ENCODE results near the gene GALNT12. TPM values are rescaled to one million over a fixed set of nuclear protein-coding genes. Genes with fewer than 3 reads are reported as not detected.

GALNT12 gene
- 2.0 TPM for polyA plus RNA-seq (2012; ENCODE audit: low read depth, missing spikeins)

DNA sequence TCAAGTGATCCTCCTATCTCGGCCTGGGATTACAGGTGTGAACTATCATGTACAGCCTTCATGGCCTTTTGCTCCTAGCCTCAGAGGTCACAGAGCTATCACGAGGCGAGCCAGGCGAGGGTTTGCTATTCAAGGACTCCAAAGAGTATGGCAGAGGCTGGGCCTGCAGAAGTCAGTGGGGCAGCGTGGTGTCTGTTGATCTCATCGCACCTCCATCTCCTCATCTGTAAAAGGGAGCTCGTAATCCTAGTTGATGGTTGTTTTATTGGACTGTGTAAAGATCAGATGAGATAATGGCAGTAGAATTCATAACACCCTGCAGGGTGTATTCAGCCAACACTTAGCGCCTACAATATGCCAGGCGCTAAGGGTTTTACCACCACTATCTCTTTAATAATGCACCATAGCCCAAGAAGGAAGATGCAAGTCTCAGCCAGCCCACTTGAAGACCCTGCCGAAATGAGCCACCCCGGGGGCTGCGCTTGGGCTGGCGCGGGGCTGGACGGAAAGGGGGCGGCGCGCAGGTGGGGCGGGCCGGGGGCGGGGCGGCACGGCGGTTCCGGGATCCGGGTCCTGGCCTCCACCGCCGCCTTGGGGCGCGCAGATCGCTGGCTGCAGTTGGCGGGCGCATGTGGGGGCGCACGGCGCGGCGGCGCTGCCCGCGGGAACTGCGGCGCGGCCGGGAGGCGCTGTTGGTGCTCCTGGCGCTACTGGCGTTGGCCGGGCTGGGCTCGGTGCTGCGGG is at the start of gene GALNT12:
Gene GALNT12 (plus strand): TSS at position 601 of the 744 bp plus-strand sequence. CDS start 29 bp downstream, at position 630.
- TF ChIP-seq POLR2A (IDR thresholded peaks at IDR 0.05; ENCODE audit: low read depth, low read length) (0 out of 2 replicates have a peak, but pooled peaks have one; percentile 47), SPI1 (IDR thresholded peaks at IDR 0.05; ENCODE audit: low read depth, low read length) (no peak), POLR2AphosphoS5 (IDR thresholded peaks at IDR 0.05; ENCODE audit: low read depth, low read length) (0 out of 2 replicates have a peak, but pooled peaks have one; percentile 40), PAX5 (IDR thresholded peaks at IDR 0.05; ENCODE audit: insufficient read depth, low read length, severe bottlenecking) (no peak), TAF1 (IDR thresholded peaks at IDR 0.05; ENCODE audit: low read depth, low read length) (no peak), POU2F2 (IDR thresholded peaks at IDR 0.05; ENCODE audit: low read depth, low read length) (no peak)
- FAIRE-seq (peak; percentile 41), DNase-seq (ENCODE audit: insufficient read length, low spot score) (peak; percentile 72)

- DNase-seq (ENCODE audit: insufficient read length, low spot score), result no peak
- TF ChIP-seq POLR2A (IDR thresholded peaks at IDR 0.05; ENCODE audit: low read depth, low read length), result no peak
- FAIRE-seq, result no peak
Observed at GRCh38 chr9:98760231-98760630, 47.2 kb upstream of the GALNT12 start.

GRCh38 chr9:98763986-98764745 is 43.3 kb upstream of the GALNT12 start:
- FAIRE-seq (no peak), DNase-seq (ENCODE audit: insufficient read length, low spot score) (no peak)

DNA sequence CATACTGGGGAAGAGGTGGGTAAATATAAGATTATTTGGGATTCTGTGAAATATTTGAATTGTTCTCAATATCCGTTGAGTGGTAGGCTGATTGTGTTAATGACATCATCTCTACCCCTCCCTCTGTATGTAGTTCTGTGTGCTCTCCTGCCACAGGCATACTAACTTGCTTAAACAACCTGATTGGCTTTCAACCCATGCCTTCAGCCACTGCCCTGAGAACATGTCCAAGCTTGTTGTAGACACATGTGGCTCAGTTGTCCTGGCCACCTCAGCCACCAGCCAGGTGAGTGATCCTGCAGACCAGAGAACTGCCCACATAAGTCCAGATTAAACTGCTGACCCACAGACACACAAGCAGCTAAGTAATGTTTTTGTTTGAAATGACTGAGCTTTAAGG is 42.2 kb upstream of the GALNT12 start:
- FAIRE-seq (peak; percentile 16), DNase-seq (ENCODE audit: insufficient read length, low spot score) (no peak)
- TF ChIP-seq PAX5 (IDR thresholded peaks at IDR 0.05; ENCODE audit: insufficient read depth, low read length, severe bottlenecking) (no peak), POLR2A (IDR thresholded peaks at IDR 0.05; ENCODE audit: low read depth, low read length) (no peak), POLR2AphosphoS5 (IDR thresholded peaks at IDR 0.05; ENCODE audit: low read depth, low read length) (no peak), SPI1 (IDR thresholded peaks at IDR 0.05; ENCODE audit: low read depth, low read length) (no peak), POU2F2 (IDR thresholded peaks at IDR 0.05; ENCODE audit: low read depth, low read length) (no peak), TAF1 (IDR thresholded peaks at IDR 0.05; ENCODE audit: low read depth, low read length) (no peak)

More at GRCh38 chr9:98763986-98764745, 43.3 kb upstream of the GALNT12 start:
- TF ChIP-seq SPI1 (IDR thresholded peaks at IDR 0.05; ENCODE audit: low read depth, low read length) (no peak), POLR2AphosphoS5 (IDR thresholded peaks at IDR 0.05; ENCODE audit: low read depth, low read length) (no peak), POU2F2 (IDR thresholded peaks at IDR 0.05; ENCODE audit: low read depth, low read length) (no peak), POLR2A (IDR thresholded peaks at IDR 0.05; ENCODE audit: low read depth, low read length) (no peak), TAF1 (IDR thresholded peaks at IDR 0.05; ENCODE audit: low read depth, low read length) (no peak), PAX5 (IDR thresholded peaks at IDR 0.05; ENCODE audit: insufficient read depth, low read length, severe bottlenecking) (no peak)

- DNase-seq (ENCODE audit: insufficient read length, low spot score) (no peak), FAIRE-seq (no peak)
- TF ChIP-seq PAX5 (IDR thresholded peaks at IDR 0.05; ENCODE audit: insufficient read depth, low read length, severe bottlenecking) (no peak), SPI1 (IDR thresholded peaks at IDR 0.05; ENCODE audit: low read depth, low read length) (no peak), POLR2A (IDR thresholded peaks at IDR 0.05; ENCODE audit: low read depth, low read length) (no peak), POU2F2 (IDR thresholded peaks at IDR 0.05; ENCODE audit: low read depth, low read length) (no peak), POLR2AphosphoS5 (IDR thresholded peaks at IDR 0.05; ENCODE audit: low read depth, low read length) (no peak), TAF1 (IDR thresholded peaks at IDR 0.05; ENCODE audit: low read depth, low read length) (no peak)
Observed at GRCh38 chr9:98766586-98766985, 40.9 kb upstream of the GALNT12 start.

DNA sequence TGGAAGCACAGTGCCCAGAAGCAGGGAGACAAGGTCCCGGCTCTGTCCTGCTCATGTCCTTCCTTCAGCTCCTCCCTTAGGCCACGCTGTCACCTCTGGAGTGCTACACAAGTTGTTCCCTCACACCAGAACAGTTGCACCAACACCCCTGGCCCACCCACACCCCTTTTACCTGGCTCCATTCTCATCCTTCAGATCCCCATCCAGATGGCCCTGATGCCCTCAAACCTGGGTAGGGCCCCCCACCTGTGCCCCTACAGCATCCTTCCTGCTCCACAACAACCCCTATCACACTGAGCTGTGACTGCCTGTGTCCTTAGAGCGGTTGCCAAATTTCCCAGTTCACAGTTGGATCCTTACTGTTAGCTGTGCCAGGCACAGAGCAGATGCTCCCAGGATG is 40.3 kb upstream of the GALNT12 start:
- FAIRE-seq (no peak), DNase-seq (ENCODE audit: insufficient read length, low spot score) (no peak)
- TF ChIP-seq PAX5 (IDR thresholded peaks at IDR 0.05; ENCODE audit: insufficient read depth, low read length, severe bottlenecking), result no peak
- no peak for TF ChIP-seq POU2F2 (IDR thresholded peaks at IDR 0.05; ENCODE audit: low read depth, low read length)
- TF ChIP-seq TAF1 (IDR thresholded peaks at IDR 0.05; ENCODE audit: low read depth, low read length), result no peak
- no peak for TF ChIP-seq SPI1 (IDR thresholded peaks at IDR 0.05; ENCODE audit: low read depth, low read length)
- TF ChIP-seq POLR2AphosphoS5 (IDR thresholded peaks at IDR 0.05; ENCODE audit: low read depth, low read length), result no peak
- no peak for TF ChIP-seq POLR2A (IDR thresholded peaks at IDR 0.05; ENCODE audit: low read depth, low read length)

- DNase-seq (ENCODE audit: insufficient read length, low spot score) (no peak), FAIRE-seq (no peak)
- TF ChIP-seq PAX5 (IDR thresholded peaks at IDR 0.05; ENCODE audit: insufficient read depth, low read length, severe bottlenecking) (no peak), POLR2AphosphoS5 (IDR thresholded peaks at IDR 0.05; ENCODE audit: low read depth, low read length) (no peak), POLR2A (IDR thresholded peaks at IDR 0.05; ENCODE audit: low read depth, low read length) (no peak)
Observed at GRCh38 chr9:98767915-98768314, 39.6 kb upstream of the GALNT12 start.

DNA sequence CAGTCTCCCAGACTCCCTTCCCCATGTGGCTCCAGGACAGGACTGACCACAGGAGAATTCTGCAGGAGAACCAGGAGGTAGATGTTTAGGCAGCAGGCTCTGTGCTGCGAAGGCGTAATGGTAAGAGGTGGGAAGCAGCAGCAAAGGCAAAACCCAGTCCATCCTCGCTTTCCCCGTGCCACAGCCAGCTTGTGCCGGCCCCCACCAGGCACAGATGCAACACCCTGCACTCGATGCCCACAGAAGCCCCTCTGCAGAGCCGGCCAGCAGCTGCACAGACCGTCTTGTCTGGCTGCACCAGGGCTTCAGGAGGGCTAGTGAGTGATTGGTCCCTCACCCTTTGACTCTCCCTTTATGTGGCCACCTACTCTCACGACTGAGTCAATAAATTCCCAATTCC is 39.1 kb upstream of the GALNT12 start:
- DNase-seq (ENCODE audit: insufficient read length, low spot score) (no peak), FAIRE-seq (no peak)
- TF ChIP-seq POU2F2 (IDR thresholded peaks at IDR 0.05; ENCODE audit: low read depth, low read length) (no peak), TAF1 (IDR thresholded peaks at IDR 0.05; ENCODE audit: low read depth, low read length) (no peak), SPI1 (IDR thresholded peaks at IDR 0.05; ENCODE audit: low read depth, low read length) (no peak)

GRCh38 chr9:98770717-98771116 is 36.8 kb upstream of the GALNT12 start:
- TF ChIP-seq TAF1 (IDR thresholded peaks at IDR 0.05; ENCODE audit: low read depth, low read length), result no peak
- TF ChIP-seq SPI1 (IDR thresholded peaks at IDR 0.05; ENCODE audit: low read depth, low read length), result no peak
- no peak for TF ChIP-seq PAX5 (IDR thresholded peaks at IDR 0.05; ENCODE audit: insufficient read depth, low read length, severe bottlenecking)
- TF ChIP-seq POLR2A (IDR thresholded peaks at IDR 0.05; ENCODE audit: low read depth, low read length), result no peak
- TF ChIP-seq POU2F2 (IDR thresholded peaks at IDR 0.05; ENCODE audit: low read depth, low read length), result no peak
- no peak for TF ChIP-seq POLR2AphosphoS5 (IDR thresholded peaks at IDR 0.05; ENCODE audit: low read depth, low read length)
- FAIRE-seq (no peak), DNase-seq (ENCODE audit: insufficient read length, low spot score) (no peak)
